K562 (cell line): ENCODE data around the gene DDX41. TPM values are rescaled to one million over a fixed set of nuclear protein-coding genes. Genes with fewer than 3 reads are reported as not detected.

Experiments used
- ATAC-seq: fragments of 200-7000 bp; cut with Tn5 transposase; 3 replicates; pipeline ENCODE4 v1.9.1; 2020; ENCODE audit warnings: moderate library complexity
- BruUV-seq: library from RNA; stranded (reverse); fragments of 400-500 nt; replicated peaks from 2 replicates; lab custom pipeline; 2021; lab: Mats Ljungman, UMichigan
- CTCF ChIA-PET: fragments of 300-600 bp; formaldehyde crosslinking; extraction: SDS; loops from one replicate; lab custom pipeline; 2021; ENCODE audit warnings: low intra/inter-chr PET ratio; lab: Yijun Ruan, JAX
- POLR2A ChIA-PET: fragments of 300-600, 350-650 bp; sonication (Branson Sonifier 250); formaldehyde crosslinking; extraction: SDS; loops from one replicate; lab custom pipeline; 2021; ENCODE audit warnings: antibody characterized with exemption, inconsistent platforms; lab: Yijun Ruan, JAX
- DNase-seq, 4 experiments: peaks; one replicate each; pipeline versions ENCODE4 v3.0.0 to v3.0.0-alpha.2; 2011 to 2018; ENCODE audit warnings: low spot score in 3 of 4, mixed read lengths in 3 of 4; ENCODE audit errors: extremely low read depth in 1 of 4
- FAIRE-seq: peaks from 2 replicates; lab custom pipeline; 2011; peaks lifted over from hg19 to GRCh38; lab: Jason Lieb, UNC
- H2AFZ ChIP-seq: 2 replicates; pipeline ENCODE4 v1.6.0; 2011; ENCODE audit warnings: low read depth, low read length, control low read depth, inconsistent platforms
- H3K27ac ChIP-seq: fragments of 200-600 bp; 3 replicates; pipeline ENCODE4 v1.8.0; 2011; ENCODE audit warnings: low read depth, mild to moderate bottlenecking, control low read depth, inconsistent platforms, low read length, moderate library complexity, mixed read lengths; ENCODE audit errors: extremely low read depth
- H3K27me3 ChIP-seq, 2 experiments: fragments of 300-600 bp in 1 of 2; 2 replicates in 1 of 2; 3 replicates in 1 of 2; pipeline versions ENCODE4 v1.6.0 to v1.8.0; 2011; ENCODE audit warnings: inconsistent platforms in 2 of 2, low read length in 2 of 2, mild to moderate bottlenecking in 1 of 2, mixed read lengths in 1 of 2, moderate library complexity in 1 of 2; ENCODE audit not compliant: control insufficient read depth in 2 of 2, insufficient read depth in 2 of 2
- H3K36me3 ChIP-seq: fragments of 300-600 bp; 3 replicates; pipeline ENCODE4 v1.8.0; 2011; ENCODE audit warnings: mild to moderate bottlenecking, low read length, inconsistent platforms; ENCODE audit not compliant: control insufficient read depth, insufficient read depth
- H3K4me1 ChIP-seq, 2 experiments: fragments of 200-600 bp in 1 of 2; replicated peaks in 1 of 2; 2 replicates in 1 of 2; 3 replicates in 1 of 2; pipeline versions ENCODE4 v1.5.1 to v1.8.0; 2011; ENCODE audit warnings: inconsistent platforms in 2 of 2, low read length in 2 of 2, mild to moderate bottlenecking in 1 of 2, mixed read lengths in 1 of 2, moderate library complexity in 1 of 2; ENCODE audit not compliant: control insufficient read depth in 2 of 2, insufficient read depth in 2 of 2
- H3K4me2 ChIP-seq: 2 replicates; pipeline ENCODE4 v1.6.1; 2011; ENCODE audit warnings: low read length, control low read depth, inconsistent platforms, mixed read lengths; ENCODE audit not compliant: insufficient read depth
- H3K4me3 ChIP-seq: fragments of 200-600 bp; sonication (generic), shearing (Covaris generic); 2 replicates; pipeline ENCODE4 v1.5.1; 2016; ENCODE audit warnings: control low read depth, inconsistent platforms
- H3K79me2 ChIP-seq: fragments of 200-600 bp; 3 replicates; pipeline ENCODE4 v1.8.0; 2011; ENCODE audit warnings: low read length, inconsistent platforms; ENCODE audit not compliant: control insufficient read depth, insufficient read depth
- H3K9ac ChIP-seq, 2 experiments: 2 replicates each; pipeline versions ENCODE4 v1.6.0 to v1.6.1; 2011; ENCODE audit warnings: low read depth in 2 of 2, low read length in 2 of 2, control low read depth in 1 of 2, inconsistent platforms in 1 of 2, mild to moderate bottlenecking in 1 of 2, mixed read lengths in 1 of 2; ENCODE audit not compliant: insufficient read depth in 1 of 2
- H3K9me1 ChIP-seq: one replicate; pipeline ENCODE4 v1.6.0; 2011; ENCODE audit warnings: inconsistent platforms, mild to moderate bottlenecking, low read length, moderate library complexity; ENCODE audit not compliant: control insufficient read depth, insufficient read depth
- H3K9me3 ChIP-seq: replicated peaks from 2 replicates; pipeline ENCODE4 v1.5.1; 2011; ENCODE audit warnings: low read depth, low read length, inconsistent platforms; ENCODE audit not compliant: control insufficient read depth, insufficient read depth
- H4K20me1 ChIP-seq: replicated peaks from 2 replicates; pipeline ENCODE4 v1.6.1; 2011; ENCODE audit warnings: low read length, inconsistent platforms, mixed read lengths; ENCODE audit not compliant: control insufficient read depth, insufficient read depth
- CEBPB ChIP-seq: fragments of 450-650 bp; IDR thresholded peaks from 2 replicates; pipeline ENCODE4 v1.6.1; 2016; ENCODE audit warnings: missing genetic modification characterization, missing compliant biosample characterization
- CEBPG ChIP-seq, 3 experiments: fragments of 200-800 bp in 1 of 3; sonication (Bioruptor generic) in 1 of 3; sonication (generic) in 1 of 3; formaldehyde crosslinking in 1 of 3; IDR thresholded peaks in 2 of 3; conservative IDR thresholded peaks in 1 of 3; 2 replicates each; pipeline versions ENCODE4 v1.6.1 to v1.8.0; 2016 to 2022; ENCODE audit warnings: missing compliant biosample characterization in 2 of 3, missing genetic modification characterization in 2 of 3, mild to moderate bottlenecking in 1 of 3, missing genetic modification reagents in 1 of 3
- FOS ChIP-seq: IDR thresholded peaks from 3 replicates; pipeline ENCODE4 v1.6.1; 2011; ENCODE audit not compliant: insufficient read length; ENCODE audit errors: extremely low read depth
- FOSL1 ChIP-seq: fragments of 200-800 bp; sonication (Bioruptor generic); conservative IDR thresholded peaks from 2 replicates; pipeline ENCODE4 v1.6.1; 2016; ENCODE audit warnings: missing genetic modification characterization, missing compliant biosample characterization
- GABPB1 ChIP-seq: sonication (generic); formaldehyde crosslinking; IDR thresholded peaks from 2 replicates; pipeline ENCODE4 v1.8.0; 2022; ENCODE audit warnings: mild to moderate bottlenecking, missing genetic modification reagents
- HNRNPK ChIP-seq: fragments of 200-400 bp; formaldehyde crosslinking; IDR thresholded peaks from one replicate; pipeline ENCODE4 v1.6.1; 2018; ENCODE audit warnings: mild to moderate bottlenecking, low read depth, low read length; ENCODE audit not compliant: poor library complexity, severe bottlenecking
- MAFK ChIP-seq: IDR thresholded peaks from 2 replicates; pipeline ENCODE4 v1.6.1; 2011; ENCODE audit warnings: low read length, improper control_type of control experiment
- PCBP1 ChIP-seq: fragments of 200-400 bp; formaldehyde crosslinking; IDR thresholded peaks from 2 replicates; pipeline ENCODE4 v1.6.1; 2018; ENCODE audit warnings: mild to moderate bottlenecking, low read depth, low read length; ENCODE audit not compliant: poor library complexity, severe bottlenecking
- RBM17 ChIP-seq: fragments of 200-400 bp; formaldehyde crosslinking; IDR thresholded peaks from 2 replicates; pipeline ENCODE4 v1.6.1; 2017; ENCODE audit warnings: low read depth, mild to moderate bottlenecking, low read length, borderline replicate concordance
- RCOR1 ChIP-seq, 2 experiments: IDR thresholded peaks; 2 replicates each; pipeline ENCODE4 v1.6.1; 2012; ENCODE audit warnings: low read depth in 2 of 2, low read length in 2 of 2, borderline replicate concordance in 1 of 2, improper control_type of control experiment in 1 of 2
- SRSF1 ChIP-seq: fragments of 200-400 bp; formaldehyde crosslinking; IDR thresholded peaks from 2 replicates; pipeline ENCODE4 v1.6.1; 2017; ENCODE audit warnings: mild to moderate bottlenecking, low read depth, low read length, moderate library complexity
- ZNF175 ChIP-seq: fragments of 200-800 bp; sonication (Bioruptor generic); IDR thresholded peaks from 2 replicates; pipeline ENCODE4 v1.6.1; 2016; ENCODE audit warnings: low read depth, mild to moderate bottlenecking, missing genetic modification characterization, missing compliant biosample characterization
- ZNF23 ChIP-seq: fragments of 250-450 bp; sonication (Bioruptor Pico); IDR thresholded peaks from 2 replicates; pipeline ENCODE4 v1.4.0; 2020; ENCODE audit warnings: mild to moderate bottlenecking
- ZNF384 ChIP-seq: IDR thresholded peaks from 2 replicates; pipeline ENCODE4 v1.6.1; 2012; ENCODE audit warnings: low read depth, low read length, improper control_type of control experiment
- ZNF79 ChIP-seq: fragments of 250-450 bp; sonication (Bioruptor Pico); IDR thresholded peaks from 2 replicates; pipeline ENCODE4 v1.4.0; 2020; ENCODE audit warnings: low read depth, mild to moderate bottlenecking, moderate library complexity
- WGBS: fragments of 100-300 bp; shearing (Covaris generic); methylation state at CpG from one replicate; pipeline ENCODE4 v1.1.6; 2016; ENCODE audit warnings: low coverage, mixed read lengths; ENCODE audit not compliant: insufficient coverage; ENCODE audit errors: missing lambda C conversion rate; 5-methylcytosine and 5-hydroxymethylcytosine counted together
- in situ Hi-C: fragments of 300-500 bp; cut with MboI; formaldehyde crosslinking; loops from 4 replicates; pipeline ENCODE4 v1.15.0; 2018; ENCODE audit warnings: inconsistent platforms, mixed read lengths
- intact Hi-C: fragments of 100-400 bp; cut with micrococcal nuclease; formaldehyde crosslinking; loops from 2 replicates; pipeline ENCODE4 v1.14.2; 2022
- polyA plus RNA-seq, 8 experiments: library from polyadenylated mRNA; depleted of rRNA in 4 of 8; stranded (reverse) in 5 of 8; unstranded in 3 of 8; fragments of >200 nt; fragmentation: Nextera tagmentation in 2 of 8; fragmentation: Illumina TruSeq in 1 of 8; extraction: Ambion mirVana in 2 of 8; extraction: Trizol in 1 of 8; gene quantifications; 2 replicates each; pipeline versions ENCODE4 v1.2.1 to v1.2.3, GENCODE V29; 2011 to 2014; ENCODE audit warnings: inconsistent platforms in 1 of 8, missing spikeins in 1 of 8
- total RNA-seq, 7 experiments: library from RNA; depleted of rRNA in 6 of 7; stranded (reverse); fragments of >200 nt in 6 of 7; fragmentation: Illumina TruSeq in 2 of 7; extraction: Trizol in 2 of 7; gene quantifications; 2 replicates each; pipeline versions ENCODE4 v1.2.1 to v1.2.3, GENCODE V29; 2011 to 2021; ENCODE audit warnings: low replicate concordance in 1 of 7
- TF ChIP-seq, protein P1 (sequence below): fragments of 450-650 bp; formaldehyde crosslinking; IDR thresholded peaks from 2 replicates; pipeline ENCODE4 v1.4.0; 2020; ENCODE audit warnings: mild to moderate bottlenecking, moderate library complexity
- TF ChIP-seq, protein P2 (sequence below): fragments of 250-450 bp; sonication (Bioruptor Pico); IDR thresholded peaks from 2 replicates; pipeline ENCODE4 v1.5.0; 2020; ENCODE audit warnings: mild to moderate bottlenecking, borderline replicate concordance
- TF ChIP-seq, protein P3 (sequence below): sonication (generic); formaldehyde crosslinking; IDR thresholded peaks from 2 replicates; pipeline ENCODE4 v1.8.0; 2022; ENCODE audit warnings: mild to moderate bottlenecking, missing genetic modification reagents

DDX41 gene
- total and polyA plus RNA-seq, 9 of the 15 experiments (the other 6 are each of a cell fraction or from before 2014, with no cell fraction given), result 38.2 to 284 (median 116) TPM

DNA sequence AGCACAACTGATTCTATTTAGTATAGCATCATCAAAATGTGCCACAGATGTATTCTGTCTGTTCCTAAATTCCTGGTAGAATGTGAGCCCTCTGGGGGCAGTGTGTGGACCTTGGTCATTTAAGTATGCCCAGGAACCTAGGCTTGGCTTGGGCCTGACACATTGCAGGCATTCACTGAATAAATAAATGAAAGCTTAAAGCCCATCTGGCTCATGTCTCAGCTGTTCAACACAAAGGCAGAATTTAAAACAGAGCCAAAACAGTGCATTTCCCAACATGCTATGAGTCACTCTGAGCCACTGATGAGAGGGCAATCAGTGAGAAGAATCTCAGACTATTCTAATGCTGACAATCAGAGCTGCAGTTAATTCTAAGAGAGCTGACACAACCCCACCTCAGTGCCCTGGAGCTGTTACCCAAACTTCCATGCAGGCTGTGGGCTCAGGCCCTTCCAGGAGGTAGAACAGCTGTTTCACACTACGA, 29.5 kb upstream of the DDX41 start:
- ATAC-seq, result peak; percentile 66
- peak in 1 of 4 experiments; percentile 18 for DNase-seq
- intact Hi-C loops (no loop called here), in situ Hi-C loops (no loop called here)
- peak; percentile 73 for FAIRE-seq
- no peaks in the 10 kb centered on the region for H3K27me3 ChIP-seq
- H3K4me1 ChIP-seq, result peaks cover 0 to 9% of the 10 kb centered on the region in 2 experiments; a peak in 4 of 5 replicates
- H4K20me1 ChIP-seq, result peaks cover 4% of the 10 kb centered on the region; the same call in 1 of the 2 replicates
- H3K79me2 ChIP-seq, result peaks cover 53% of the 10 kb centered on the region
- no peak overlapping the region for H3K4me2 ChIP-seq
- H3K36me3 ChIP-seq, result peaks cover 55% of the 10 kb centered on the region; the same call in 2 of the 3 replicates
- no TSS peak for BruUV-seq
- 80% methylated on average over 1 of the region's 1 CpG for WGBS
- no peak overlapping the region; a peak in 1 of 4 replicates for H3K9ac ChIP-seq
- H3K4me3 ChIP-seq, result no peak overlapping the region
- H3K9me3 ChIP-seq, result no peaks in the 10 kb centered on the region
- H2AFZ ChIP-seq, result no peak overlapping the region
- ChIA-PET CTCF (no interaction called here), POLR2A (interaction anchor here (0.6 to 4.3 kb wide), 10 partner anchors 8 to 654 kb away, joined by 3 to 28 read pairs (median 4); no protein-coding TSS in a partner anchor)
- no peak overlapping the region for H3K27ac ChIP-seq
- H3K9me1 ChIP-seq, result no peaks in the 10 kb centered on the region
- TF ChIP-seq MAFK, result no peak
- TF ChIP-seq CEBPG (CRISPR knock-in tag; IDR thresholded peaks at IDR 0.05), result peak; percentile 48; the same call in 1 of the 2 replicates
- TF ChIP-seq CEBPG (tag; conservative IDR thresholded peaks at IDR 0.05 in 1 of 2, IDR thresholded peaks at IDR 0.05 in 1 of 2), result peak in 1 of 2 experiments; percentile 54; a peak in 1 of 4 replicates
- TF ChIP-seq SRSF1, result no peak
- TF ChIP-seq FOS, result peak; percentile 11
- TF ChIP-seq HNRNPK, result no peak
- TF ChIP-seq, protein P1, sequence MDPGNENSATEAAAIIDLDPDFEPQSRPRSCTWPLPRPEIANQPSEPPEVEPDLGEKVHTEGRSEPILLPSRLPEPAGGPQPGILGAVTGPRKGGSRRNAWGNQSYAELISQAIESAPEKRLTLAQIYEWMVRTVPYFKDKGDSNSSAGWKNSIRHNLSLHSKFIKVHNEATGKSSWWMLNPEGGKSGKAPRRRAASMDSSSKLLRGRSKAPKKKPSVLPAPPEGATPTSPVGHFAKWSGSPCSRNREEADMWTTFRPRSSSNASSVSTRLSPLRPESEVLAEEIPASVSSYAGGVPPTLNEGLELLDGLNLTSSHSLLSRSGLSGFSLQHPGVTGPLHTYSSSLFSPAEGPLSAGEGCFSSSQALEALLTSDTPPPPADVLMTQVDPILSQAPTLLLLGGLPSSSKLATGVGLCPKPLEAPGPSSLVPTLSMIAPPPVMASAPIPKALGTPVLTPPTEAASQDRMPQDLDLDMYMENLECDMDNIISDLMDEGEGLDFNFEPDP, result no peak
- TF ChIP-seq CEBPB (tag), result peak; percentile 75
- TF ChIP-seq RBM17, result no peak
- no peak for TF ChIP-seq GABPB1 (CRISPR knock-in tag)
- no peak for TF ChIP-seq ZNF79 (CRISPR knock-in tag)
- TF ChIP-seq FOSL1 (tag), result peak; percentile 93
- TF ChIP-seq ZNF23, result no peak
- TF ChIP-seq RCOR1 (IDR thresholded peaks at IDR 0.05; ENCODE audit: borderline replicate concordance in 1 of 2, low read depth in 2 of 2, low read length in 2 of 2), result peak in 1 of 2 experiments; percentile 92; a peak in 2 of 4 replicates
- TF ChIP-seq, protein P2, sequence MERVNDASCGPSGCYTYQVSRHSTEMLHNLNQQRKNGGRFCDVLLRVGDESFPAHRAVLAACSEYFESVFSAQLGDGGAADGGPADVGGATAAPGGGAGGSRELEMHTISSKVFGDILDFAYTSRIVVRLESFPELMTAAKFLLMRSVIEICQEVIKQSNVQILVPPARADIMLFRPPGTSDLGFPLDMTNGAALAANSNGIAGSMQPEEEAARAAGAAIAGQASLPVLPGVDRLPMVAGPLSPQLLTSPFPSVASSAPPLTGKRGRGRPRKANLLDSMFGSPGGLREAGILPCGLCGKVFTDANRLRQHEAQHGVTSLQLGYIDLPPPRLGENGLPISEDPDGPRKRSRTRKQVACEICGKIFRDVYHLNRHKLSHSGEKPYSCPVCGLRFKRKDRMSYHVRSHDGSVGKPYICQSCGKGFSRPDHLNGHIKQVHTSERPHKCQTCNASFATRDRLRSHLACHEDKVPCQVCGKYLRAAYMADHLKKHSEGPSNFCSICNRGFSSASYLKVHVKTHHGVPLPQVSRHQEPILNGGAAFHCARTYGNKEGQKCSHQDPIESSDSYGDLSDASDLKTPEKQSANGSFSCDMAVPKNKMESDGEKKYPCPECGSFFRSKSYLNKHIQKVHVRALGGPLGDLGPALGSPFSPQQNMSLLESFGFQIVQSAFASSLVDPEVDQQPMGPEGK (CRISPR knock-in tag), result no peak
- TF ChIP-seq ZNF384, result no peak
- no peak for TF ChIP-seq ZNF175 (CRISPR knock-in tag)
- no peak for TF ChIP-seq PCBP1
- TF ChIP-seq, protein P3, sequence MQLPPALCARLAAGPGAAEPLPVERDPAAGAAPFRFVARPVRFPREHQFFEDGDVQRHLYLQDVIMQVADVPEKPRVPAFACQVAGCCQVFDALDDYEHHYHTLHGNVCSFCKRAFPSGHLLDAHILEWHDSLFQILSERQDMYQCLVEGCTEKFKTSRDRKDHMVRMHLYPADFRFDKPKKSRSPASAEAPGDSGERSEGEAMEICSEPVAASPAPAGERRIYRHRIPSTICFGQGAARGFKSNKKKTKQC (CRISPR knock-in tag), result no peak
